GM18507 (cell line): ENCODE measurements around the gene FAM83G.
"Not testable (repeated sequence)": the region's sequence is repeated elsewhere in the genome, so short reads cannot be mapped to it uniquely, and the experiment has no call there.

Experiments
- DNase-seq: peaks from one replicate; pipeline ENCODE4 v3.0.0; 2011; ENCODE audit warnings: low read depth; ENCODE audit not compliant: insufficient read length; ENCODE audit errors: extremely low spot score
- FAIRE-seq: peaks from 2 replicates; lab custom pipeline; 2011; peaks lifted over from hg19 to GRCh38; lab: Jason Lieb, UNC

FAM83G gene

DNA sequence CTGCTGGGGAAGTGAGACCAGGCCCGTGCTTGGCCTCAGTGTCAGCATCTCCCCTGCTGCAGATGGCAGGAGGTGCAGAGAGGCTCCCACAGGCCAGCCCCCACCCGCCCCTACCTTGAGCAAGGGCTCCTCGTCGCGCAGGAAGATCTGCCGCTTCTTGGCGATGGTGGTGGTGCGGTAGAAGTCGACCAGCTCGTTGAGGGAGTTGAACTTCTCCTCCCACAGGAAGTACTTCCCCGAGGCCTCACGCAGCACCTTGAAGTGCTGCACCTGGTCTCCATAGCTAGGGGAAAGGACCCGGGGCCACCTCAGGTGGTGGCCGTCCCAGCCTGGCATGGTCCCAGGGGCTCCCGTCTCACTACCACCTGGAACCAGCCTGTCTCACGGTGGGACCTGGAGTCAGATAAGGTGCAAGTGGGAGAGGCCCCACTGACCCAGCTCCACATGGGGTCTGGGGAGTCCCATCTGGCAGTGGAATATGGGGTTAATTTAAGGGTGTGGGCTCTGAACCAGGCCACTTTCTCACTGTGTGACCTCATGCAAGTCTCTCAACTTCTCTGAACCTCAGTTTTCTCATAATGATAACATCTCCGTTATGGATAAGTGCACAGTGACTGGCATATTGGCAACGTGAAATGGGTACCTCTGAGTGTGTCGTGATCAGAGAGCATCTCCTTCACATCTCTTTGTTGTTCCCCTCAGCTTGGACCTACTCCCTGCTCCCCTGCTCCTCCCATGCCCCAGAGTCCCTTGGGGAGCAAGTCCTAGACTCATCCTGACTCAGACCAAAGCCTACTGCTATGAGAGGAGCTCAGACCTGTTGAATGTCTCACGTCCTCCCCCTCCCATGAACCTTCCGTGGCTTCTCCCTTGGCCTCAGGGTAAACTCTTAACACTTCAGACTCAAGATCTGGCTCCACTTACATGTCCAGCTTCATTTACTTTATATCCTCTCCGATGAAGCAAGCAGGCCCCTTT, 19.8 kb upstream of the FAM83G start:
- DNase-seq (no peak), FAIRE-seq (no peak)

DNA sequence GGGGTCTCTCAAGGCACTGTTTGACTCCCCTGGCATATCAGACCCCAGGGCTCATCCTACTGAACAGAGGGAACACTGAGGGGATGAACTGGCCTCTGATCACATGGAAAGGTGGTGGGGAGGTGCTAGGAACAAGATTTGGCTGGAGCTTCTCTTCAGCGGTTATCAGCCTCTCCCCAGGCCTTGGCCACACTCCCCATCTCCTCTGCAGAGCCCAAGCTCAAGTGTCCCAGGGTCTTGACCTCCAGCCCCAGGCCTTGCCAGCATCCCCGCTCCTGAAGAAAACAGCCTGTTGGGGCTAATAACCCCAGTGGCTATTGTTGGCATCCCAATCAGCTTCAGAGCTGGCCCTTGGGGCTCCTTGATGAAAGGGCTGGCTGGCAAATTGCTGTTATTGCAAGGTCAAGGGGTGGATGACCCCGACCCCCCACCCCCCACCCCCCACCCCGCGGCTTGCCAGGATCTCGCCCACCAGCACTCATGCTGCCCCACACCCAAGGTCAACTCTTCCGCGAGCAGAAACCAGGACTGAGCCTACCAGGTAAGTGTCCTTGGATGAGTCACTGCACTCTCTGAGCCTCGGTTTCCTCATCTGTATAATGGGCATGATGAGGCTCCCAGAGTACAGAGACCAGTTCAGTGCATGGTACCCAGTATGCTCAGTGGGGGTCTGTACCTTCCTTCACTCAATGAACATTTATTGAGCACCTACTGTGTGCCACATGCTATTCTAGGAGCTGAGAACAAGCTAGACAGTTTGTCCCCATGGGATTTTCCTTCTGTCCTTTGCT, 18.8 kb upstream of the FAM83G start:
- FAIRE-seq (no peak), DNase-seq (no peak)

DNA sequence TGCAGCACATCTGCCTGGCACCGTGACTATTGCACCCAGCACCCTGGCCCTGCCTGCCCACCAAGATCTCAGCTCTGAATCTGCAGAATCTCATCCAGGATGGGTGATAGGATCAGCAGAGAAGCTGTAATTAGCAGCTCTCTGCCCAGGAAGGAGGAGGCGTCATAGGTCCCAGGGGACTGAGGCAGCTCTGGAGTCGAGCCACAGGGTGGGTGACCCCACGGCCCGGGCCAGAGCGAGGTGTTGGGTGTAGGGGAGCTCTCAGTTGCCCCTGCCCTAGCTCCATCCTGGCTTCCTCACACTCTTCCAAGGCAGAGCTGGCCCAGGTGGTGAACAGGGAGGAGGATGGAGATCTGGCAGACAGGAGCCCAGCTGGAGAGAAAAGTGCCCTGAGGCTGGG, 18.2 kb upstream of the FAM83G start:
- no peak for FAIRE-seq
- no peak for DNase-seq

DNA sequence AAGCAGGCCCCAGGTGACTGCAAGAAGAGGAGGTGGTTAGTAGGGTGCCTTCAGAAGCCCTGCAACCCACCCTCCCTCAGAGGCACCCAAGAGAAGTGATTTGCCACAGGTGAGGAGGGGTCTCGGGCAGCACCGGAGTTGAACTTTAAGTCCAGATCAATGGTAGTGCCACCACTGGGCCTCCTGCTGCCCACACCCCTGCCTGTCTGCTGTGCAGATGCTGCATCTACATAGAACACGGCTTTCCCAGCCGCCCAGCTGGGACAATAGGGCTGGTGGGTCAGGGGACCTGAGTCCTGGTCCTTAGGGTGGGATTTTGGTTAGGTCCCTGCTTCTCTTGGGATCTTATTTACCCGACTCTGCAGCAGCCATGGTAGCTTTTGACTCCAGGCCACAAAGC, 17.6 kb upstream of the FAM83G start:
- DNase-seq (no peak), FAIRE-seq (no peak)

DNA sequence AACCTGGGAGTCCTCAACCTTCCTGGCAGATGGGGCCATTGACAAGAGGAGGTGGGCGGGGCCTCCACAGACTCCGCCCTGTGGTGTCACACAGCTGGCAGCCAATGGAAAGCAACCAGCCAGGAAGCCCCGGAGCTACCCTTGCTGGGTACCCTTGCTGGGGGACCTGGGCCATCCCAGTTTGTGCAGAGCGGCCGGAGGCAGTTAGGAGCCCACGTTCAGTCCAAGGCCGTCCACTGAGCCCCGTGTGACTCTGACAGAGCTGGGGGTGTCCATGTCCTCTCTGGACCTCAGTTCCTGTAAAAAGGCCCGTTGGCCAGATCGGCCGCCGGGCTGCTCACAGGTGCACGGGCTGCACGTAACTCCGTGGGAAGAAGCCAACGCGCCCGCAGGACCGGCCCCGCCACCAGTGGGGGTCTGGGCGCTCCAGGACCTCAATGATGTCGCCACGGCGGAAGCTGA, 17.1 kb upstream of the FAM83G start:
- DNase-seq (no peak), FAIRE-seq (no peak)

DNA sequence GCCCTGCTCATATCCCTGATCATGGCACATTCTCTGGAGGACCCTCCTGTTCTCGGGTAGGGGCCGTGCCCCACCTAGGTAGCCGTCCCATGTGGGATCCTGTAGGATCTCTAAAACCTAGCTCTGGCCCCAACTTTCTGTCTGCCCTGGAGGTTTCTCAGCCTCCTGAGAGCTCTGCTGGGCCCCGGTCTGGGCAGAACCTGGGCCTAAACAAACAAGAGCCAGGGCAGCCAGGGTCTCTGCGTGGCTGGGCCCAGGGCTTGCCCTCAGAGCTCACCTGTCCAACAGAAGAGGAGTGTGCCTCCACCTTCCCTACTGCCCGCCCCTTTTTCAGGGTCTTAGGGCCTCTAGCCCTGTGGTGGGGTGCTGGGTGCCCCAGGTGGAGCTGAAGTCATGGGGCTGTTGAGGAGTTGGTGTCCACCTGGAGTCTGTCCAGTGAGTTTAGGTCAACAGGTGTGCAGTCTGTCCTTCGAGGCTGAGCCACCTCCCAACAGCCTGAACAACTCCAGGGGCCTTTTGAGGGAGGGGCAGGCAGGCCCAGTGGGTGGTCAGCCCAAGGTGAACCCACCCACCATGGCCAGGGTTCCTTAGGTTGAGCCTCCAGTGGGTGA, 16.6 kb upstream of the FAM83G start:
- DNase-seq, FAIRE-seq: not testable (repeated sequence)

DNA sequence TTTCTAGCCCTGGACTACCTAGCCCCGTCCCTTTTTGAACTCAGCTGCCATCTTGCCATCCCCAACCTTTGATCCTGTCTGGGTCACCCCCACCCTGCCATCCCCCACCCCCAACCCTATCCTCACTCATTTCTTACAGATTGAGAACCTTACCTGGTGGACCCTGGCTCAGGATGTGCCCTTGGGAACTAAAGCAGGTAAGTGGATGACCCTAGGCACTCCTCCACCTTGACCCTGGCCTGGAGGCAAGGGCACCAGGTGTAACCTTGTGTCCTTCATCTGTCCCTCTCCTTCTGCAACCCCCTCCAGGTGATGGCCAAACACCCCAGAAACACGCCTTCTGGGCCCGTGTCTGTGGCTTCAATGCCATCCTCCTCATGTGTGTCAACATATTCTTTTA, 15.5 kb upstream of the FAM83G start:
- no peak for DNase-seq
- no peak for FAIRE-seq

DNA sequence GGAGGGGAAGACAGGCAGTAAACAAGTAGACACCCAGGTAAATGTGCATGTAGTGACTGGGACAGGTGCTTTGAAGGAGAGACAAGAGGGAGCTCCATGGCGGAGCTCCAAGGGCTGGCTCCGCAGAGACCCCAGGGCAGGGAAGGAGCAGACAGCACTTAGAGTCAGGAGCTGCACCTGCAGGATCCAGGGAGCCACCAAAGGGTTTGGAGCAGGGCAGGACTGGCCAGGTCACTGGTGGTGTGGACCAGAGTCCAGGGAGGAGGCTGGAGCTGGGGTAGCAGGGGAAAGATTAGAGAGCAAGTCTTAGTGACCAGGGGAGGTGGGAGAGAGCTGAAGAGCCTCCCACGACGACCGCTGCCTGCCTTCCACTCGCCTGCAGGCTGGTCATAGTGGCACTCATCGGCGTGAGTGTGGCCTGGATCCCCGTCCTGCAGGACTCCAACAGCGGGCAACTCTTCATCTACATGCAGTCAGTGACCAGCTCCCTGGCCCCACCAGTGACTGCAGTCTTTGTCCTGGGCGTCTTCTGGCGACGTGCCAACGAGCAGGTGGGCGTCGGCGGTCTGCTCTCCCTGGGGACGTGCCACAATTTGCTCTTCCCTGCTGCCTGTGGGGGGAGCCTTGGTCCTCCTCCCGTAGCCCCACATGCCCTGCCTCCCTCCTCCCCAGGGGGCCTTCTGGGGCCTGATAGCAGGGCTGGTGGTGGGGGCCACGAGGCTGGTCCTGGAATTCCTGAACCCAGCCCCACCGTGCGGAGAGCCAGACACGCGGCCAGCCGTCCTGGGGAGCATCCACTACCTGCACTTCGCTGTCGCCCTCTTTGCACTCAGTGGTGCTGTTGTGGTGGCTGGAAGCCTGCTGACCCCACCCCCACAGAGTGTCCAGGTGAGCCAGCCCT, 14.7 kb upstream of the FAM83G start:
- DNase-seq, result no peak
- FAIRE-seq, result no peak

DNA sequence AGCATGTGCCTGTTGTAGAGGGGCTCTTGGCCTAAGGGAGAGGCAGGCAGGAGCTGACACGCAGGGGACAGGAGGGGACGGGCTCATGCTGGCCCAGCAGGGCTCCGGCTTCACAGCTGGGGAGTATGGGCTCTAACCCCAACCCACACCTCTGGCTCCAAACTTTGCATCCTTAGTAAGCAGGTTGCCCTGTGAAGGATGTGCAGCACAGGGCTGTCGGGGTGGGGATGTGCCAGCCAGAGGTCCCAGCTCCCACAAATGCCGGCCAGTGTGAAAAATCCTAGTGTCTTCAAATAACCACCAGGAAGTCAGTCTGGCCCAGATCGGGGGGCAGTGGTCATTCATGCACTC, 14.0 kb upstream of the FAM83G start:
- DNase-seq, result no peak
- FAIRE-seq, result no peak

DNA sequence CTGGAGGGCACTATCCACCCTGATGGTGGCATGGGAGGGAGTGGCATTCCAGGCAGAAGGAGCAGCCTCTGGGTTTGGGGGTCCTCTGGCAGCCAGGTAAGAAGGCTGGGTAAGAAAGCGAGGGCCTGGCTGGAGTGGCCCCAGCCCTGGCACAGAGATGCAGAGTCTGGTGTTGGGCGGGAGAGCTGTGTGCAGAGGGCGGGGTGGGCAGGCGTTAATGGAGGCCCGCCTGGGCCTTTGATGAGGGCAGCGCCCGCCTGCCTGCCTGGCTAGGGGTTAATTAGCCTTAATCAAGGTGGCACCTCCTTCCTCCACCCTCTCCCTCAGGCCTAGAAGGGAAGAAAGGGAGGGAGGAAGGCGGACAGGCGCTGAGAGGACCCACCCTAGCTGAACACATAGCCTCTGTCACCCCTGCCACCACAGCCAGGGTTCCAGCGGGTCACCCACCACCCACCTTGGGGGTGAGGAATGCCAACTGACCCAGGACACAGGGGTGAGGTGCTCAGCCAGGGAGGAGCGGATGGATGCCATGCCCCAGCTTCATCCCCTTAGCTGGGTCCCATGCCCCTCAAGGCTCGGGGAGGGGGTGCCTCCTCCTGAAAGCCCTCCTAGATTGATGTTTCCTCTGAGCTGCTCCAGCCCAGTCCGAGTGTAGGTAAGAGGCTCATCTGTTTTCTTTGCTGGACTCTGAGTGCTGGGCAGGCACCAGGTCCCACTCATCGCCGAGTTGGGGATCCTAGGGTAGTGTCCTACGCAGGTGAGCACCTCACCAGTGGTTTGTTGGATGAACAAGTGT, 13.4 kb upstream of the FAM83G start:
- DNase-seq (no peak), FAIRE-seq (no peak)

DNA sequence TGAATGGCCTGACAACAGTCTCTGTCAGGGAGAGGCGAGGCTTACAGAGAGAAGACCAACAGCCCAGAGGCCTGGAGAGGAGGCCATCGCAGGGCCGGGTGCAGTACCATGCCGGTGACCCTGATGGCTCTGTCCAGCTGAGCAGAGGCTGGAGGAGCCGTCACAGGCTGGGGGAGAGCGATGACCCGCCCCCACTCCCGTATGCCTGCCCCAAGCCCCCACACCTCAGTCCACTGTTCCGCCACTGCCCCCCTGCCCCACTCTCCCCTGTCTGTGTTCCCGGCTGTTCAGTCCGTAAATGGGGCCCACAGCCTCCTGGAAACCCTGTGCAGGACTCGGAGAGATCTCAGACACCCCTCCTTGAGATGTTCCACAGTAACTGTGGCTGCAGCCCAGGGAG, 12.8 kb upstream of the FAM83G start:
- no peak for DNase-seq
- FAIRE-seq, result no peak

DNA sequence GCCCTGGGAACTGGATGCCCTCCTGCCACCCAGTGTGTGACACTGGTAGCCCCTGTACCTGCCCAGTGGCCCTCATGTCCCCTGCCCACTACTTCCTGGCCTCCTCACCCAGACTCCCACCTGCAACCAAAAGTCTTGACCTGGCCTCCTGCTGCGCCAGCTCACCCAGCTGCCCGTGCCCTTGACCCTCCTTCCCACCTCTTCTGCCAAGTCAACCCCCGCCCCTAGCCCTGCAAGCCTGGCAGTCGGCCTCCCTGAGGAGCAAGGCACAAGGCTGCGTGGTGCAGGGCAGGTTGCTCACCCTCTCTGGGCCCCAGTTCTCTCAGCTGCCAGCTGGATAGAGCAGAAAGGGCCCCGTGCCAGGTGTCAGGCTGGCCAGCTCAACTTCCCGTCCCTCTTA, 12.3 kb upstream of the FAM83G start:
- DNase-seq (no peak), FAIRE-seq (no peak)

DNA sequence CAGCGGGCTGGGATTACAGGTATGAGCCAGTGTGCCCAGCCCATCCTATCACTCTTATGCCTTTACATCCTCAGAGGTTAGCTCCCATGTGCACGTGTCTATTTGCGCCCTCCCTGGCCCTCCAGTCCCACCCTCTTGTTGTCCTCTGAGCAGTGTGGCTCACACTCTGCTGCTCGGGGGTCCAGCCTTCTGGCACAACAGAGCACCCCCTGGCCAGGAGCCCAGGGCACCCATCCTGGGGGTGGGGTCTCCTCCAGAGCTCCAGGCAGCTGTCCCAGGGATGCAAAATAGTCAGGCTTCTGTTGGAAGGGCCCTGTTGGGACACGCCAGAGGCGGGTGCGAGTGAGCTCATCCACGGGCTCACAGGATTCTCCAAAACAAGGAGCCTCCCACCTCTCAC, 11.7 kb upstream of the FAM83G start:
- FAIRE-seq (no peak), DNase-seq (no peak)

DNA sequence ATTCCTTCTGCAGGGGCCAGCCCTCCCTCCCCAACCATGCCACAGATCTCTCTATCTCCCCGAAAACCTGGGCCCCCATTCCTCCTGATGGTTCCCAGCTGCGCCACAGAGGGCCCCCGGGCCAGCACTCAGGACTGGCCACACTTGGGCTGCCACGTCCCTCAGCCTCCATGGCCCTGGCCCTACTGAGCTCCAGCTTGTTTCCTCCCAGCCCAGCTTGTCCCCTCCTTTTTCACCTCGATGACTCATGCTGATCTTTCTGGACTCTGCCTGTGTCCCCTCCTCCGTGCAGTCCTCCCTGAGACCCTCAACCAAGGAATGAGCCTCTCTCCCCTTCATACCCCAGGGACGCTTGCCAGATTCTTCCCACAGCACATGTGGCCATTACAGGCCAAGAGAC, 10.9 kb upstream of the FAM83G start:
- no peak for FAIRE-seq
- DNase-seq, result no peak

DNA sequence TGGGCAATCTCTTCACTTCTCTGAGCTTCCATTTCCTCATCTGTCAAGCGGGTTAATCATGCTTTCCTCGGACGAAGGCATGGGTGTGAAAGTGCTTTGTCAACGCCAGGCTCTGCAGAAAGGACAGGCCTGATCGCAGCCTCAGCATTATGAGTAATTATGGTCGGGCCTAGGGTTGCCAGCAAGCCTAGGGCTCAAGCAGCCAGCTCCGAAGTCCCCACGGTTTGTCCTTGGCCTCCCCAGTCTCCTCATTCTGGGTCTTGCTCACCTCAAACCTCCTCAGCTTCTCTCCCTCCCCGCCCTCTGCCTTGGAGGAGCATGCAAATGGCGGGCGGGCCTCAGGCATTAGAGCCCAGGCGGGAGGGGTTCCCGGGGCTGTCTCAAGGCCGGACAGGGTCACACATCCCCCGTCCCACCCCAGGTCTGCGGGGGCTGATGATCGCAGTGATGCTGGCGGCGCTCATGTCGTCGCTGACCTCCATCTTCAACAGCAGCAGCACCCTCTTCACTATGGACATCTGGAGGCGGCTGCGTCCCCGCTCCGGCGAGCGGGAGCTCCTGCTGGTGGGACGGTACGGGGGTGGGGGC, 10.2 kb upstream of the FAM83G start:
- DNase-seq (no peak), FAIRE-seq (no peak)

DNA sequence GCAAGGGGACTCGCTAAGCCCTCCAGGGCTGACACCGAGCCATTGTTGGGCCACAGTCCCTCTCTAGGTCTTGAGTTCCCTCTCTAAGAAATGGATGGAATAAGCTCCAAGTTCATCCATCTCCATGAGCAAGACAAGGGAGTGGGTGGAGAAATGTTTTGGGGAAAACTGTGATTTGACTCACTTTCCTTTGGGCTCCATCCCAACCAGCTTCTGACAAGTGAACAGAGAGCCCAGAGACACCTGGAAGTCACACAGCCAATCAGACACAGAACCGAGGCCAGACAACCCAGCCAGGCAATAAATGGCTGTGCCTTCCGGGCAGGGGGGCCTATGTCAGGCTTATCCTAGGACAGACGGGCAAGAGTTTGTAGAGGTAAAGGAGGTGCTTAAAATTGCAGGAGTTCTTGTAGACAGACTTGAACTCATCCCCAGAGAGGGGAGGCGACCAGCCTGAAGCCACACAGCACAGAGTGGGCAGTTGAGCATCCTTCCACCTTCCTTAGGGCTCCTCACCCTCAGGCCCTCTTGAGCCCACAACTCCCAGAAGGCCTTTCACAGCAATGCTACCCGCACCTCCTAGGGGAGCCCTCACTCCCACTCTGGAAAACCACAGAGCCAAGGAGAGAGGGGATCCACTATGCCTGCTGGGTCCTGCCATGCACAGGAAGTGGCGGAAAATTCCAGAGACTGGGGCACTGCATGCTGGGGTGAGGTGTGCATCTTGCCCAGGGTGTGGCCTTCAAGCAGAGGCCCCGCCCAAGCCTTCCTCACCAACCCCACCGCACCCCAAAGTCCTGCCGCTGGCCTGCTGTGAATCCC, 9.5 kb upstream of the FAM83G start:
- FAIRE-seq, result no peak
- no peak for DNase-seq

DNA sequence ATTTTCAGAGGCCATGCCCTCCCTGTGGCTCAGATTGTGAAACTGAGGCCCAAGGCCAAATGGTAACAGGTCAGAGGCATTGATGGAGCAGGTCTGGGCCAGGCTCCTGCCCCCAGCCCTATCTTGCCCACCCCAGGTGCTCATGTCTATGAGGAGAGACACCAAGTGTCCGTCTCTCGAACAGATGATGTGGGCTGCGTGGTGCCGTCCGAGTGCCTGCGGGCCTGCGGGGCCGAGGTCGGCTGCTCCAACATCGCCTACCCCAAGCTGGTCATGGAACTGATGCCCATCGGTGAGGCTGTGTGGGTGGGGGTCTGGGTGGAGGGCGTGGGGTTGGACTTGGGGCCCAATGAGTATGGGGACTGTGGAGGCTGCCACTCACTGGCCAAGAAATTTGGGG, 8.7 kb upstream of the FAM83G start:
- FAIRE-seq (no peak), DNase-seq (no peak)
